OCI-LY7 (cell line): ENCODE measurements around the gene KIAA1328. TPM values are rescaled to one million over a fixed set of nuclear protein-coding genes. Genes with fewer than 3 reads are reported as not detected.

Experiments
- BruUV-seq: library from RNA; stranded (reverse); fragments of 400-500 nt; replicated peaks from 2 replicates; lab custom pipeline; 2021; lab: Mats Ljungman, UMichigan
- CTCF ChIA-PET: fragments of 300-600 bp; sonication (Branson Sonifier 250); formaldehyde crosslinking; loops from one replicate; lab custom pipeline; 2022; ENCODE audit warnings: antibody characterized with exemption; ENCODE audit not compliant: unreplicated experiment; lab: Charles Lee
- POLR2A ChIA-PET: fragments of 300-600 bp; sonication (Branson Sonifier 250); formaldehyde crosslinking; loops from one replicate; lab custom pipeline; 2022; ENCODE audit warnings: antibody characterized with exemption; lab: Charles Lee
- DNase-seq: peaks from one replicate; pipeline ENCODE4 v3.0.0-alpha.2; 2015; ENCODE audit warnings: low spot score
- H2AFZ ChIP-seq: fragments of 200-600 bp; sonication (generic), shearing (Covaris generic); 2 replicates; pipeline ENCODE4 v1.6.1; 2014; ENCODE audit warnings: mild to moderate bottlenecking, antibody characterized with exemption, low read length, moderate library complexity
- H3K27ac ChIP-seq: fragments of 200-600 bp; sonication (generic); 2 replicates; pipeline ENCODE4 v1.5.1; 2014; ENCODE audit warnings: mixed run types, low read depth, mild to moderate bottlenecking, moderate library complexity, low read length, inconsistent platforms; ENCODE audit not compliant: poor library complexity, severe bottlenecking
- H3K36me3 ChIP-seq: fragments of 200-600 bp; sonication (generic); 2 replicates; pipeline ENCODE4 v1.6.1; 2014; ENCODE audit warnings: mild to moderate bottlenecking, antibody characterized with exemption, low read length, moderate library complexity, mixed read lengths; ENCODE audit not compliant: insufficient read depth
- H3K4me1 ChIP-seq: fragments of 200-600 bp; sonication (generic); 2 replicates; pipeline ENCODE4 v1.5.1; 2014; ENCODE audit warnings: mild to moderate bottlenecking, low read length; ENCODE audit not compliant: insufficient read depth, poor library complexity, severe bottlenecking
- H3K4me2 ChIP-seq: fragments of 200-600 bp; sonication (generic); 2 replicates; pipeline ENCODE4 v1.6.1; 2014; ENCODE audit warnings: mild to moderate bottlenecking, low read length
- H3K4me3 ChIP-seq: fragments of 200-600 bp; sonication (generic); 2 replicates; pipeline ENCODE4 v1.5.1; 2014; ENCODE audit warnings: mild to moderate bottlenecking, low read depth, low read length; ENCODE audit not compliant: poor library complexity, severe bottlenecking
- H3K79me2 ChIP-seq: fragments of 200-600 bp; sonication (generic); 2 replicates; pipeline ENCODE4 v1.6.1; 2016; ENCODE audit warnings: low read depth, mild to moderate bottlenecking, low read length, moderate library complexity, mixed read lengths; ENCODE audit not compliant: insufficient read depth
- H3K9me2 ChIP-seq: fragments of 200-600 bp; sonication (generic); 2 replicates; pipeline ENCODE4 v1.6.1; 2016; ENCODE audit warnings: mild to moderate bottlenecking, low read length, mixed read lengths; ENCODE audit not compliant: insufficient read depth
- H3K9me3 ChIP-seq: fragments of 200-600 bp; sonication (generic); 2 replicates; pipeline ENCODE4 v1.6.1; 2014; ENCODE audit warnings: mild to moderate bottlenecking, mixed run types, low read length, mixed read lengths
- H4K20me1 ChIP-seq: fragments of 200-600 bp; sonication (generic); 2 replicates; pipeline ENCODE4 v1.6.1; 2014; ENCODE audit warnings: mild to moderate bottlenecking, antibody characterized with exemption, low read length, moderate library complexity, mixed read lengths; ENCODE audit not compliant: insufficient read depth
- EZH2phosphoT487 ChIP-seq: fragments of 200-600 bp; sonication (generic); IDR thresholded peaks from 2 replicates; pipeline ENCODE4 v1.6.1; 2018; ENCODE audit warnings: low read depth, borderline replicate concordance, mild to moderate bottlenecking, mixed run types, antibody characterized with exemption, low read length, moderate library complexity, mixed read lengths
- intact Hi-C: fragments of 100-400 bp; cut with micrococcal nuclease; formaldehyde crosslinking; loops from one replicate; pipeline ENCODE4 v1.10.0; 2022; ENCODE audit not compliant: unreplicated experiment
- total RNA-seq, 2 experiments: library from RNA; depleted of rRNA in 1 of 2; stranded (reverse); fragments of >200 nt in 1 of 2; shearing (Covaris generic) in 1 of 2; gene quantifications; 2 replicates each; pipeline ENCODE4 v1.2.3, GENCODE V29; 2014 to 2022
- TF ChIP-seq, protein P1 (sequence below): fragments of 200-600 bp; sonication (generic); conservative IDR thresholded peaks from 2 replicates; pipeline ENCODE4 v1.5.1; 2014; ENCODE audit warnings: mild to moderate bottlenecking, antibody characterized with exemption, low read length, moderate library complexity, mixed read lengths

Gene KIAA1328
- total RNA-seq, 2 experiments from 2014 or later, result 3.0 to 5.8 TPM

DNA sequence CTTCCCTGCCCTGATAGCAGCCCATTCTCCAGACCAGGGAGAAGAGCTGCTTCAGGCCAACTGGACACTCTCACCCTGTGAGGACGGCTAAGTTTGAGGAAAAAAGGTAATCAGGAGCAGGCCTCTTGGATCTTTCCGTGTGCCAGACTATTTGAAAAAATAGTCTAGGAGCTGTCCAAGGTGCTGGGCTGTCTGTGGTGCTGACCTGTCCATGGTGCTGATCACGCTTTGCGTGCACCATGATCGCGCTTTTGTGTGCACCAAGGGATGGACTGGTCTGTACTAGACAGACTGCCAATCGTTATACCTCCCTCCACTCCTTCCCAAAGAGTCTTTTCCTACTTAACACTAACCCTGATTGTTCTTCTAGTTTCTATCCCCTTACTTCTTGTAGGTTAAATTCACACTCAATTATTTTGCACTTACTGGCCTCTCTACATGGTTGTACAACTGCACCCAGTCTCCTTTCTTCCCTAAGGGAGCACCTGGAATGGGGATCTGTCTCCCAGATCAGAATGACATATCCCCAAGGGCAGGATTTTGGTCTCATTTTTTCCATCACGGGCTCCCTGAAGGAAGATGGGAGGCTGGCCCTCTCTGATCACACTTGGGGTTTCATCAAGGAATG is 441.2 kb downstream of the KIAA1328 start:
- H4K20me1 ChIP-seq, result no peaks in the 10 kb centered on the region
- no peak overlapping the region for H3K4me3 ChIP-seq
- ChIA-PET CTCF (no interaction called here), POLR2A (no interaction called here)
- no peak overlapping the region for H3K27ac ChIP-seq
- H3K4me2 ChIP-seq, result no peak overlapping the region
- H3K4me1 ChIP-seq, result no peaks in the 10 kb centered on the region
- H2AFZ ChIP-seq, result no peak overlapping the region
- TF ChIP-seq EZH2phosphoT487, result no peak
- TF ChIP-seq, protein P1, sequence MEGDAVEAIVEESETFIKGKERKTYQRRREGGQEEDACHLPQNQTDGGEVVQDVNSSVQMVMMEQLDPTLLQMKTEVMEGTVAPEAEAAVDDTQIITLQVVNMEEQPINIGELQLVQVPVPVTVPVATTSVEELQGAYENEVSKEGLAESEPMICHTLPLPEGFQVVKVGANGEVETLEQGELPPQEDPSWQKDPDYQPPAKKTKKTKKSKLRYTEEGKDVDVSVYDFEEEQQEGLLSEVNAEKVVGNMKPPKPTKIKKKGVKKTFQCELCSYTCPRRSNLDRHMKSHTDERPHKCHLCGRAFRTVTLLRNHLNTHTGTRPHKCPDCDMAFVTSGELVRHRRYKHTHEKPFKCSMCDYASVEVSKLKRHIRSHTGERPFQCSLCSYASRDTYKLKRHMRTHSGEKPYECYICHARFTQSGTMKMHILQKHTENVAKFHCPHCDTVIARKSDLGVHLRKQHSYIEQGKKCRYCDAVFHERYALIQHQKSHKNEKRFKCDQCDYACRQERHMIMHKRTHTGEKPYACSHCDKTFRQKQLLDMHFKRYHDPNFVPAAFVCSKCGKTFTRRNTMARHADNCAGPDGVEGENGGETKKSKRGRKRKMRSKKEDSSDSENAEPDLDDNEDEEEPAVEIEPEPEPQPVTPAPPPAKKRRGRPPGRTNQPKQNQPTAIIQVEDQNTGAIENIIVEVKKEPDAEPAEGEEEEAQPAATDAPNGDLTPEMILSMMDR, result no peak
- no peaks in the 10 kb centered on the region for H3K79me2 ChIP-seq
- intact Hi-C loops, result no loop called here
- H3K9me3 ChIP-seq, result no peaks in the 10 kb centered on the region
- no TSS peak for BruUV-seq
- peak; percentile 12 for DNase-seq
- H3K36me3 ChIP-seq, result no peaks in the 10 kb centered on the region
- no peaks in the 10 kb centered on the region for H3K9me2 ChIP-seq

GRCh38 chr18:37270666-37271052 is 441.7 kb downstream of the KIAA1328 start:
- no peak overlapping the region for H3K27ac ChIP-seq
- intact Hi-C loops, result no loop called here
- ChIA-PET POLR2A (interaction anchor here (0.7 kb wide), 1 partner anchor 1171 kb away, joined by 4 read pairs; no protein-coding TSS in a partner anchor), CTCF (no interaction called here)
- no peak overlapping the region for H2AFZ ChIP-seq
- H3K4me3 ChIP-seq, result no peak overlapping the region
- TF ChIP-seq, protein P1, result no peak
- no peak for TF ChIP-seq EZH2phosphoT487
- H3K9me2 ChIP-seq, result no peaks in the 10 kb centered on the region
- no peaks in the 10 kb centered on the region for H3K79me2 ChIP-seq
- no peak for DNase-seq
- H3K9me3 ChIP-seq, result no peaks in the 10 kb centered on the region
- no peaks in the 10 kb centered on the region for H4K20me1 ChIP-seq
- no peaks in the 10 kb centered on the region for H3K36me3 ChIP-seq
- no peak overlapping the region for H3K4me2 ChIP-seq
- no TSS peak for BruUV-seq
- H3K4me1 ChIP-seq, result no peaks in the 10 kb centered on the region

DNA sequence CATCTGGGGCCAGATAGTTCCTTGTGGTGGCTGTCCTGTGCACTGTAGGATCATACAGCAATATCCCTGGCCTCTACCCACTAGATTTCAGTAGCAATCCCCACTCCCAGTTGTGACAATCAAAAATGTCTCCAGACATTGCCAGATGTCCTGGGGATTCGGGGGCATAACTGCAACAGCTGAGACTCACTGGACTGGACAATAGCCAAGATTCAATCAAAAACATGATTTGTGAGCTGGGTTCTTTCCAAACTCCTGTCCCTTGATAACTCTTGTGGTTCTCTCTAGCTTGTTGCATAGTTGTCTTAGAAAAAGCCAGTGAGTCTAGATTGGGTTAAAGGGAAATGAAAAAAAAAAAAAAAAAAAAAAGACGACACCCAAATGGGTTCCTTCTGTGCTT is 443.3 kb downstream of the KIAA1328 start:
- Histone ChIP-seq H2AFZ (no peak overlapping the region), H3K36me3 (no peaks in the 10 kb centered on the region), H3K4me2 (no peak overlapping the region), H3K27ac (no peak overlapping the region), H3K4me1 (no peaks in the 10 kb centered on the region), H3K4me3 (no peak overlapping the region), H4K20me1 (no peaks in the 10 kb centered on the region), H3K79me2 (no peaks in the 10 kb centered on the region), H3K9me2 (no peaks in the 10 kb centered on the region), H3K9me3 (no peaks in the 10 kb centered on the region)
- ChIA-PET POLR2A (interaction anchor here (0.6 kb wide), 1 partner anchor 33 kb away, joined by 4 read pairs; no protein-coding TSS in a partner anchor), CTCF (no interaction called here)
- TF ChIP-seq EZH2phosphoT487, result no peak
- TF ChIP-seq, protein P1, result no peak
- DNase-seq, result no peak
- BruUV-seq, result no TSS peak
- intact Hi-C loops, result no loop called here
